GM12878 (cell line): ENCODE results near the gene COIL. TPM values are rescaled to one million over a fixed set of nuclear protein-coding genes. Genes with fewer than 3 reads are reported as not detected.

ENCODE experiments used
- ATAC-seq: fragments of 200-7000 bp; cut with Tn5 transposase; 3 replicates; pipeline ENCODE4 v1.9.1; 2020; ENCODE audit warnings: mild to moderate bottlenecking, moderate library complexity
- BruUV-seq: library from RNA; stranded (reverse); fragments of 400-500 nt; replicated peaks from 2 replicates; lab custom pipeline; 2021; lab: Mats Ljungman, UMichigan
- CTCF ChIA-PET: fragments of 300-600 bp; sonication (Branson Sonifier 250); formaldehyde crosslinking; extraction: SDS; loops from one replicate; lab custom pipeline; 2021; ENCODE audit warnings: inconsistent platforms; lab: Yijun Ruan, JAX
- POLR2A ChIA-PET: fragments of 350-600 bp; formaldehyde crosslinking; extraction: SDS; loops from one replicate; lab custom pipeline; 2021; ENCODE audit warnings: inconsistent platforms; lab: Charles Lee
- RAD21 ChIA-PET: fragments of 300-600 bp; sonication (Branson Sonifier 250); formaldehyde crosslinking; loops from one replicate; lab custom pipeline; 2023; ENCODE audit warnings: antibody characterized with exemption; ENCODE audit not compliant: unreplicated experiment; lab: Charles Lee
- SMC1A ChIA-PET: fragments of 300-600 bp; sonication (Branson Sonifier 250); formaldehyde crosslinking; loops from one replicate; lab custom pipeline; 2023; ENCODE audit not compliant: unreplicated experiment, uncharacterized antibody; lab: Charles Lee
- DNase-seq: peaks from one replicate; pipeline ENCODE4 v3.0.0-alpha.2; 2011; ENCODE audit warnings: low read depth, low spot score
- FAIRE-seq: peaks from 3 replicates; lab custom pipeline; 2011; peaks lifted over from hg19 to GRCh38; lab: Jason Lieb, UNC
- H2AFZ ChIP-seq: 2 replicates; pipeline ENCODE4 v1.6.0; 2011; ENCODE audit warnings: low read depth, low read length, control low read depth; ENCODE audit not compliant: control insufficient read depth
- H3K27ac ChIP-seq: 2 replicates; pipeline ENCODE4 v1.5.1; 2011; ENCODE audit warnings: control low read depth; ENCODE audit not compliant: control insufficient read depth, insufficient read depth
- H3K27me3 ChIP-seq, 2 experiments: replicated peaks in 1 of 2; 2 replicates each; pipeline versions ENCODE4 v1.6.0 to v1.6.1; 2011; ENCODE audit warnings: low read length in 1 of 2; ENCODE audit not compliant: control insufficient read depth in 2 of 2, insufficient read depth in 2 of 2
- H3K36me3 ChIP-seq, 2 experiments: 2 replicates each; pipeline ENCODE4 v1.5.1; 2011; ENCODE audit warnings: low read length in 1 of 2; ENCODE audit not compliant: control insufficient read depth in 2 of 2, insufficient read depth in 2 of 2
- H3K4me1 ChIP-seq: 2 replicates; pipeline ENCODE4 v1.6.1; 2011; ENCODE audit warnings: mild to moderate bottlenecking, low read length, moderate library complexity, mixed read lengths; ENCODE audit not compliant: control insufficient read depth, insufficient read depth
- H3K4me2 ChIP-seq: 2 replicates; pipeline ENCODE4 v1.6.0; 2011; ENCODE audit warnings: control low read depth; ENCODE audit not compliant: control insufficient read depth, insufficient read depth
- H3K4me3 ChIP-seq: fragments of 200-600 bp; sonication (generic); 2 replicates; pipeline ENCODE4 v1.5.1; 2016
- H3K79me2 ChIP-seq: 2 replicates; pipeline ENCODE4 v1.6.0; 2011; ENCODE audit warnings: low read length; ENCODE audit not compliant: control insufficient read depth, insufficient read depth
- H3K9ac ChIP-seq: 2 replicates; pipeline ENCODE4 v1.8.0; 2011; ENCODE audit warnings: low read length, control low read depth, mixed read lengths; ENCODE audit not compliant: control insufficient read depth, insufficient read depth
- H3K9me3 ChIP-seq: replicated peaks from 3 replicates; pipeline ENCODE4 v1.5.1; 2011; ENCODE audit warnings: mild to moderate bottlenecking, low read length; ENCODE audit not compliant: control insufficient read depth, insufficient read depth
- H4K20me1 ChIP-seq: 2 replicates; pipeline ENCODE4 v1.6.0; 2011; ENCODE audit not compliant: control insufficient read depth, insufficient read depth
- STAT3 ChIP-seq: IDR thresholded peaks from 2 replicates; pipeline ENCODE4 v1.6.1; 2011; ENCODE audit warnings: low read depth, low read length, improper control_type of control experiment
- ZNF384 ChIP-seq: IDR thresholded peaks from 2 replicates; pipeline ENCODE4 v1.6.1; 2012; ENCODE audit warnings: low read depth, mild to moderate bottlenecking, low read length, improper control_type of control experiment, borderline replicate concordance
- ZNF592 ChIP-seq: fragments of 450-650 bp; IDR thresholded peaks from 2 replicates; pipeline ENCODE4 v1.6.1; 2017; ENCODE audit warnings: mild to moderate bottlenecking, moderate library complexity
- WGBS: methylation state at CpG from one replicate; pipeline ENCODE4 v1.1.6; 2016; ENCODE audit warnings: low lambda C conversion rate; ENCODE audit not compliant: insufficient replicate concordance, insufficient coverage; ENCODE audit errors: missing lambda C conversion rate; 5-methylcytosine and 5-hydroxymethylcytosine counted together
- in situ Hi-C: fragments of 300-500 bp; cut with MboI; formaldehyde crosslinking; loops from 9 replicates; pipeline ENCODE4 v1.14.3; 2018; ENCODE audit warnings: mixed read lengths
- intact Hi-C: fragments of 100-400 bp; cut with micrococcal nuclease; formaldehyde crosslinking; loops from one replicate; pipeline ENCODE4 v1.14.2; 2022; ENCODE audit not compliant: unreplicated experiment
- polyA plus RNA-seq, 11 experiments: library from polyadenylated mRNA; depleted of rRNA in 4 of 11; unstranded in 6 of 11; stranded (reverse) in 5 of 11; fragments of >200 nt; fragmentation: Nextera tagmentation in 4 of 11; fragmentation: Illumina TruSeq in 1 of 11; extraction: Ambion mirVana in 4 of 11; extraction: Trizol in 1 of 11; gene quantifications; 1 replicate in 1 of 11; 2 replicates in 10 of 11; pipeline versions ENCODE4 v1.2.1 to v1.2.3, GENCODE V29; 2011 to 2016; ENCODE audit warnings: inconsistent platforms in 2 of 11, missing spikeins in 2 of 11, low read depth in 1 of 11
- total RNA-seq, 4 experiments: library from RNA; depleted of rRNA in 3 of 4; stranded (reverse); fragments of >200 nt in 3 of 4; fragmentation: Illumina TruSeq in 1 of 4; extraction: Trizol in 1 of 4; gene quantifications; 2 replicates each; pipeline versions ENCODE4 v1.2.1 to v1.2.3, GENCODE V29; 2013 to 2021

The COIL gene
- total and polyA plus RNA-seq, 10 of the 15 experiments (the other 5 are each of a cell fraction or from before 2014, with no cell fraction given): 13.7 to 24.3 (median 17.4) TPM

- 93% methylated on average over 9 of the region's 11 CpGs for WGBS
- BruUV-seq: no TSS peak
- H3K27me3 ChIP-seq: no peaks in the 10 kb centered on the region
- SMC1A ChIA-PET: interaction anchor here (1.0 to 1.2 kb wide), 3 partner anchors 8 to 117 kb away, joined by 3 to 6 read pairs (median 3); no protein-coding TSS in a partner anchor
- H3K36me3 ChIP-seq: peaks cover 8 to 15% of the 10 kb centered on the region in 2 experiments
- in situ Hi-C loops: no loop called here
- peaks cover 3% of the 10 kb centered on the region; the same call in 1 of the 2 replicates for H3K4me1 ChIP-seq
- TF ChIP-seq ZNF592 (no peak), STAT3 (no peak), ZNF384 (no peak)
- RAD21 ChIA-PET: no interaction called here
- no peak overlapping the region for H3K9ac ChIP-seq
- CTCF ChIA-PET: no interaction called here
- POLR2A ChIA-PET: interaction anchor here (0.6 to 0.7 kb wide), 2 partner anchors 24 to 1314 kb away, joined by 4 to 6 read pairs; no protein-coding TSS in a partner anchor
- DNase-seq: no peak
- no peak overlapping the region for H2AFZ ChIP-seq
- H4K20me1 ChIP-seq: no peaks in the 10 kb centered on the region
- H3K4me2 ChIP-seq: no peak overlapping the region
- no peaks in the 10 kb centered on the region for H3K79me2 ChIP-seq
- ATAC-seq: no peak
- no peak for FAIRE-seq
- no peak overlapping the region for H3K27ac ChIP-seq
- H3K9me3 ChIP-seq: no peaks in the 10 kb centered on the region
- H3K4me3 ChIP-seq: no peak overlapping the region
- intact Hi-C loops: no loop called here
Measured at GRCh38 chr17:56987283-56987834, 26.5 kb upstream of the COIL start.
